K562 (cell line): ENCODE results near the gene ANAPC10. TPM values are rescaled to one million over a fixed set of nuclear protein-coding genes. Genes with fewer than 3 reads are reported as not detected.

Experiments used
- ATAC-seq: fragments of 200-7000 bp; cut with Tn5 transposase; 3 replicates; pipeline ENCODE4 v1.9.1; 2020; ENCODE audit warnings: moderate library complexity
- BruUV-seq: library from RNA; stranded (reverse); fragments of 400-500 nt; replicated peaks from 2 replicates; lab custom pipeline; 2021; lab: Mats Ljungman, UMichigan
- CTCF ChIA-PET: fragments of 300-600 bp; formaldehyde crosslinking; extraction: SDS; loops from one replicate; lab custom pipeline; 2021; ENCODE audit warnings: low intra/inter-chr PET ratio; lab: Yijun Ruan, JAX
- POLR2A ChIA-PET: fragments of 300-600, 350-650 bp; sonication (Branson Sonifier 250); formaldehyde crosslinking; extraction: SDS; loops from one replicate; lab custom pipeline; 2021; ENCODE audit warnings: antibody characterized with exemption, inconsistent platforms; lab: Yijun Ruan, JAX
- DNase-seq, 4 experiments: peaks; one replicate each; pipeline versions ENCODE4 v3.0.0 to v3.0.0-alpha.2; 2011 to 2018; ENCODE audit warnings: low spot score in 3 of 4, mixed read lengths in 3 of 4; ENCODE audit errors: extremely low read depth in 1 of 4
- FAIRE-seq: peaks from 2 replicates; lab custom pipeline; 2011; peaks lifted over from hg19 to GRCh38; lab: Jason Lieb, UNC
- H2AFZ ChIP-seq: 2 replicates; pipeline ENCODE4 v1.6.0; 2011; ENCODE audit warnings: low read depth, low read length, control low read depth, inconsistent platforms
- H3K27ac ChIP-seq: fragments of 200-600 bp; 3 replicates; pipeline ENCODE4 v1.8.0; 2011; ENCODE audit warnings: low read depth, mild to moderate bottlenecking, control low read depth, inconsistent platforms, low read length, moderate library complexity, mixed read lengths; ENCODE audit errors: extremely low read depth
- H3K27me3 ChIP-seq, 2 experiments: fragments of 300-600 bp in 1 of 2; 2 replicates in 1 of 2; 3 replicates in 1 of 2; pipeline versions ENCODE4 v1.6.0 to v1.8.0; 2011; ENCODE audit warnings: inconsistent platforms in 2 of 2, low read length in 2 of 2, mild to moderate bottlenecking in 1 of 2, mixed read lengths in 1 of 2, moderate library complexity in 1 of 2; ENCODE audit not compliant: control insufficient read depth in 2 of 2, insufficient read depth in 2 of 2
- H3K36me3 ChIP-seq: fragments of 300-600 bp; 3 replicates; pipeline ENCODE4 v1.8.0; 2011; ENCODE audit warnings: mild to moderate bottlenecking, low read length, inconsistent platforms; ENCODE audit not compliant: control insufficient read depth, insufficient read depth
- H3K4me1 ChIP-seq, 2 experiments: fragments of 200-600 bp in 1 of 2; replicated peaks in 1 of 2; 2 replicates in 1 of 2; 3 replicates in 1 of 2; pipeline versions ENCODE4 v1.5.1 to v1.8.0; 2011; ENCODE audit warnings: inconsistent platforms in 2 of 2, low read length in 2 of 2, mild to moderate bottlenecking in 1 of 2, mixed read lengths in 1 of 2, moderate library complexity in 1 of 2; ENCODE audit not compliant: control insufficient read depth in 2 of 2, insufficient read depth in 2 of 2
- H3K4me2 ChIP-seq: 2 replicates; pipeline ENCODE4 v1.6.1; 2011; ENCODE audit warnings: low read length, control low read depth, inconsistent platforms, mixed read lengths; ENCODE audit not compliant: insufficient read depth
- H3K4me3 ChIP-seq: fragments of 200-600 bp; sonication (generic), shearing (Covaris generic); 2 replicates; pipeline ENCODE4 v1.5.1; 2016; ENCODE audit warnings: control low read depth, inconsistent platforms
- H3K79me2 ChIP-seq: fragments of 200-600 bp; 3 replicates; pipeline ENCODE4 v1.8.0; 2011; ENCODE audit warnings: low read length, inconsistent platforms; ENCODE audit not compliant: control insufficient read depth, insufficient read depth
- H3K9ac ChIP-seq, 2 experiments: 2 replicates each; pipeline versions ENCODE4 v1.6.0 to v1.6.1; 2011; ENCODE audit warnings: low read depth in 2 of 2, low read length in 2 of 2, control low read depth in 1 of 2, inconsistent platforms in 1 of 2, mild to moderate bottlenecking in 1 of 2, mixed read lengths in 1 of 2; ENCODE audit not compliant: insufficient read depth in 1 of 2
- H3K9me1 ChIP-seq: one replicate; pipeline ENCODE4 v1.6.0; 2011; ENCODE audit warnings: inconsistent platforms, mild to moderate bottlenecking, low read length, moderate library complexity; ENCODE audit not compliant: control insufficient read depth, insufficient read depth
- H3K9me3 ChIP-seq: replicated peaks from 2 replicates; pipeline ENCODE4 v1.5.1; 2011; ENCODE audit warnings: low read depth, low read length, inconsistent platforms; ENCODE audit not compliant: control insufficient read depth, insufficient read depth
- H4K20me1 ChIP-seq: replicated peaks from 2 replicates; pipeline ENCODE4 v1.6.1; 2011; ENCODE audit warnings: low read length, inconsistent platforms, mixed read lengths; ENCODE audit not compliant: control insufficient read depth, insufficient read depth
- E2F3 ChIP-seq: fragments of 250-450 bp; sonication (Bioruptor Pico); IDR thresholded peaks from 2 replicates; pipeline ENCODE4 v1.4.0; 2020; ENCODE audit warnings: mild to moderate bottlenecking
- HMG20B ChIP-seq: fragments of 250-450 bp; sonication (Bioruptor Pico); IDR thresholded peaks from 2 replicates; pipeline ENCODE4 v1.5.0; 2021; ENCODE audit warnings: mild to moderate bottlenecking
- L3MBTL2 ChIP-seq: fragments of 450-650 bp; IDR thresholded peaks from 2 replicates; pipeline ENCODE4 v1.6.1; 2016; ENCODE audit warnings: mild to moderate bottlenecking, moderate library complexity
- MCM2 ChIP-seq: fragments of 450-650 bp; IDR thresholded peaks from 2 replicates; pipeline ENCODE4 v1.6.1; 2017; ENCODE audit warnings: low read depth, mild to moderate bottlenecking
- MIER1 ChIP-seq: fragments of 450-650 bp; IDR thresholded peaks from 2 replicates; pipeline ENCODE4 v1.6.1; 2016; ENCODE audit warnings: antibody characterized with exemption, mild to moderate bottlenecking, low read depth
- PHTF2 ChIP-seq: fragments of 250-450 bp; sonication (Bioruptor Pico); IDR thresholded peaks from 2 replicates; pipeline ENCODE4 v1.5.0; 2021; ENCODE audit warnings: mild to moderate bottlenecking
- RBM22 ChIP-seq: fragments of 200-400 bp; formaldehyde crosslinking; IDR thresholded peaks from 2 replicates; pipeline ENCODE4 v1.6.1; 2018; ENCODE audit warnings: low read length, low read depth; ENCODE audit not compliant: poor library complexity, severe bottlenecking
- SIN3A ChIP-seq, 2 experiments: fragments of 150-350 bp in 1 of 2; IDR thresholded peaks; 2 replicates each; pipeline ENCODE4 v1.6.1; 2011 to 2016; ENCODE audit warnings: borderline replicate concordance in 2 of 2, low read depth in 2 of 2, low read length in 2 of 2, mild to moderate bottlenecking in 2 of 2, moderate library complexity in 2 of 2; ENCODE audit not compliant: control insufficient read depth in 1 of 2
- TAF15 ChIP-seq: fragments of 200-400 bp; formaldehyde crosslinking; IDR thresholded peaks from 2 replicates; pipeline ENCODE4 v1.6.1; 2017; ENCODE audit warnings: mild to moderate bottlenecking, low read depth, low read length, moderate library complexity
- TBP ChIP-seq: optimal IDR thresholded peaks from 2 replicates; pipeline ENCODE3; 2011; ENCODE audit warnings: low read depth, low read length, improper control_type of control experiment
- ZNF239 ChIP-seq: fragments of 250-450 bp; sonication (Bioruptor Pico); IDR thresholded peaks from 2 replicates; pipeline ENCODE4 v1.4.0; 2020; ENCODE audit warnings: mild to moderate bottlenecking
- ZNF41 ChIP-seq: fragments of 250-450 bp; sonication (Bioruptor Pico); conservative IDR thresholded peaks from 2 replicates; pipeline ENCODE4 v1.4.0; 2020; ENCODE audit warnings: mild to moderate bottlenecking
- ZNF699 ChIP-seq: fragments of 250-450 bp; sonication (Bioruptor Pico); IDR thresholded peaks from 2 replicates; pipeline ENCODE4 v1.8.0; 2021; ENCODE audit warnings: mild to moderate bottlenecking, moderate library complexity; ENCODE audit not compliant: insufficient replicate concordance
- WGBS: fragments of 100-300 bp; shearing (Covaris generic); methylation state at CpG from one replicate; pipeline ENCODE4 v1.1.6; 2016; ENCODE audit warnings: low coverage, mixed read lengths; ENCODE audit not compliant: insufficient coverage; ENCODE audit errors: missing lambda C conversion rate; 5-methylcytosine and 5-hydroxymethylcytosine counted together
- in situ Hi-C: fragments of 300-500 bp; cut with MboI; formaldehyde crosslinking; loops from 4 replicates; pipeline ENCODE4 v1.15.0; 2018; ENCODE audit warnings: inconsistent platforms, mixed read lengths
- intact Hi-C: fragments of 100-400 bp; cut with micrococcal nuclease; formaldehyde crosslinking; loops from 2 replicates; pipeline ENCODE4 v1.14.2; 2022
- polyA plus RNA-seq, 8 experiments: library from polyadenylated mRNA; depleted of rRNA in 4 of 8; stranded (reverse) in 5 of 8; unstranded in 3 of 8; fragments of >200 nt; fragmentation: Nextera tagmentation in 2 of 8; fragmentation: Illumina TruSeq in 1 of 8; extraction: Ambion mirVana in 2 of 8; extraction: Trizol in 1 of 8; gene quantifications; 2 replicates each; pipeline versions ENCODE4 v1.2.1 to v1.2.3, GENCODE V29; 2011 to 2014; ENCODE audit warnings: inconsistent platforms in 1 of 8, missing spikeins in 1 of 8
- total RNA-seq, 7 experiments: library from RNA; depleted of rRNA in 6 of 7; stranded (reverse); fragments of >200 nt in 6 of 7; fragmentation: Illumina TruSeq in 2 of 7; extraction: Trizol in 2 of 7; gene quantifications; 2 replicates each; pipeline versions ENCODE4 v1.2.1 to v1.2.3, GENCODE V29; 2011 to 2021; ENCODE audit warnings: low replicate concordance in 1 of 7
- TF ChIP-seq, protein P1 (sequence below): fragments of 450-650 bp; formaldehyde crosslinking; IDR thresholded peaks from 2 replicates; pipeline ENCODE4 v1.4.0; 2020; ENCODE audit warnings: mild to moderate bottlenecking, moderate library complexity
- TF ChIP-seq, protein P2 (sequence below): fragments of 450-650 bp; IDR thresholded peaks from one replicate; pipeline ENCODE4 v1.6.1; 2018; ENCODE audit warnings: mild to moderate bottlenecking, moderate library complexity; ENCODE audit not compliant: partially characterized antibody

The ANAPC10 gene
- total and polyA plus RNA-seq, 9 of the 15 experiments (the other 6 are each of a cell fraction or from before 2014, with no cell fraction given) = 31.0 to 96.2 (median 60.3) TPM

DNA sequence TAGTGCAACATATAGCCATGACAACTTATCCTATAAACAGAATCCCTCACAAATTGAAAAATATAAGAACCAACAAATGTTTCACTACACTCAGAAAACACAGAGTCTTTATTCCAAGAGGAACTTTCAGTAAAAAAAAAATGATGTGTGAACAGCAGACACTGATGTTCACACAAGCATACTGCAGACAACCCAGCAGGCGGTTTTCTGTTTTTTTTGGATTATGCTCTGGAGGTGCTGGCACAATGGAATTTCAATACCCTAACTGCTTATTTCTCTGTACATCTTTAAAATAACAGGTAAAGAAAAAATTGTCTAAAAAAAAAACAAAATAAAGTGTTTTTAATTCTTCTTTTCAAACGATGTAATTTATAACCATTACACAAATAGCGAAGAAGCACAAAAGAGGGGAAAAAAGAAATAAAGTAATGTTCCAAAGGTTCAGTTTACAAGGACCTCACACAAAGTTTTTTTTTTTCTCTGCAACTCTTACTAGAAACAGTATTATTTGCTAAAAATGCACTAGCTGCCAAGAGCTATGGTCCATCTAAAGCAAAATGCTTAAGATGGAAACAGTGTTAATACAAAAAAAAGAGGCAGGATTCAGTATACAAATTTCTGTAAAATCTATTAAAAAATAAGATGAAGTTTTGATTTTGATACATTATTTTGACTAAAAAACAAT is 55.3 kb downstream of the ANAPC10 start:
- ChIA-PET CTCF (no interaction called here), POLR2A (no interaction called here)
- intact Hi-C loops = no loop called here

DNA sequence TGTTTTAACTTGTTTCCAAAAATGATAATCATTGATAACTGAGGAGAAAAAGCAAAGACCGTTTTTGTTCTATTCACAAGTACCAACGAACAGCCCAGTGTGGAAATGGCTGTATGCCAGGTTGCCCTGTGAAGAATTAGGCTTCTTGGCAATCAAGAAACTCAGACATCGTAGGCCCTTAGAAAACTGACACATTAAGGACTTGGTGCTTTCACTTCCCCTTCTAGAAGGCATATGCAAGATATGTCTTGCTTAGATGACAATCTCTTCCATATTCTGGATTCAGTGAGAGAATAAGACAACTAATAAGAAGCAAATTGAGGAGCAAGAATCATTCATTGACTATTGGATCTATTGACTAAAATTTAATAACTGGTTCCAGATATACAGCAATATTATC is 56.6 kb downstream of the ANAPC10 start:
- Histone ChIP-seq H3K4me3 (no peak overlapping the region), H3K9me1 (no peaks in the 10 kb centered on the region), H3K9ac (no peak overlapping the region), H3K27ac (no peak overlapping the region), H3K27me3 (no peaks in the 10 kb centered on the region), H3K4me1 (no peaks in the 10 kb centered on the region), H4K20me1 (no peaks in the 10 kb centered on the region), H3K79me2 (peaks cover 1% of the 10 kb centered on the region; the same call in 1 of the 3 replicates), H2AFZ (no peak overlapping the region), H3K9me3 (no peaks in the 10 kb centered on the region), H3K4me2 (no peak overlapping the region), H3K36me3 (peaks cover 6% of the 10 kb centered on the region; the same call in 1 of the 3 replicates)
- no peak for ATAC-seq
- FAIRE-seq = no peak
- CTCF ChIA-PET = no interaction called here
- intact Hi-C loops = no loop called here
- no peak for DNase-seq
- no TSS peak for BruUV-seq
- in situ Hi-C loops = no loop called here
- no peak for TF ChIP-seq RBM22
- no peak for TF ChIP-seq TAF15
- no peak for TF ChIP-seq ZNF699 (CRISPR knock-in tag)
- TF ChIP-seq, protein P1, sequence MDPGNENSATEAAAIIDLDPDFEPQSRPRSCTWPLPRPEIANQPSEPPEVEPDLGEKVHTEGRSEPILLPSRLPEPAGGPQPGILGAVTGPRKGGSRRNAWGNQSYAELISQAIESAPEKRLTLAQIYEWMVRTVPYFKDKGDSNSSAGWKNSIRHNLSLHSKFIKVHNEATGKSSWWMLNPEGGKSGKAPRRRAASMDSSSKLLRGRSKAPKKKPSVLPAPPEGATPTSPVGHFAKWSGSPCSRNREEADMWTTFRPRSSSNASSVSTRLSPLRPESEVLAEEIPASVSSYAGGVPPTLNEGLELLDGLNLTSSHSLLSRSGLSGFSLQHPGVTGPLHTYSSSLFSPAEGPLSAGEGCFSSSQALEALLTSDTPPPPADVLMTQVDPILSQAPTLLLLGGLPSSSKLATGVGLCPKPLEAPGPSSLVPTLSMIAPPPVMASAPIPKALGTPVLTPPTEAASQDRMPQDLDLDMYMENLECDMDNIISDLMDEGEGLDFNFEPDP (CRISPR knock-in tag) = no peak
- no peak for TF ChIP-seq SIN3A (IDR thresholded peaks at IDR 0.05; ENCODE audit: borderline replicate concordance in 2 of 2, control insufficient read depth in 1 of 2, low read depth in 2 of 2, low read length in 2 of 2)
- TF ChIP-seq MCM2 = no peak
- TF ChIP-seq ZNF41 = no peak
- TF ChIP-seq ZNF239 (CRISPR knock-in tag) = no peak
- TF ChIP-seq HMG20B = no peak
- no peak for TF ChIP-seq L3MBTL2
- TF ChIP-seq E2F3 (CRISPR knock-in tag) = no peak
- TF ChIP-seq, all 486 proteins: peak for 0
- POLR2A ChIA-PET = no interaction called here
- WGBS = 64% methylated on average over 3 of the region's 3 CpGs

More for the DNA sequence above, 55.3 kb downstream of the ANAPC10 start:
- H3K9ac ChIP-seq = no peak overlapping the region
- H3K79me2 ChIP-seq = peaks cover 6% of the 10 kb centered on the region; the same call in 2 of the 3 replicates
- FAIRE-seq (no peak), DNase-seq (no peak), ATAC-seq (no peak)
- WGBS = 87% methylated on average over 3 of the region's 3 CpGs
- no TSS peak for BruUV-seq
- H4K20me1 ChIP-seq = no peaks in the 10 kb centered on the region
- no peaks in the 10 kb centered on the region for H3K27me3 ChIP-seq
- H3K36me3 ChIP-seq = peaks cover 6% of the 10 kb centered on the region; the same call in 1 of the 3 replicates
- H3K4me3 ChIP-seq = no peak overlapping the region
- H2AFZ ChIP-seq = no peak overlapping the region
- H3K9me3 ChIP-seq = no peaks in the 10 kb centered on the region
- no peak overlapping the region for H3K4me2 ChIP-seq
- no peaks in the 10 kb centered on the region for H3K9me1 ChIP-seq
- in situ Hi-C loops = no loop called here
- peaks cover 0 to 3% of the 10 kb centered on the region in 2 experiments; a peak in 3 of 5 replicates for H3K4me1 ChIP-seq
- H3K27ac ChIP-seq = no peak overlapping the region
- TF ChIP-seq TBP (no peak), MIER1 (no peak), PHTF2 (no peak)
- TF ChIP-seq, protein P2, sequence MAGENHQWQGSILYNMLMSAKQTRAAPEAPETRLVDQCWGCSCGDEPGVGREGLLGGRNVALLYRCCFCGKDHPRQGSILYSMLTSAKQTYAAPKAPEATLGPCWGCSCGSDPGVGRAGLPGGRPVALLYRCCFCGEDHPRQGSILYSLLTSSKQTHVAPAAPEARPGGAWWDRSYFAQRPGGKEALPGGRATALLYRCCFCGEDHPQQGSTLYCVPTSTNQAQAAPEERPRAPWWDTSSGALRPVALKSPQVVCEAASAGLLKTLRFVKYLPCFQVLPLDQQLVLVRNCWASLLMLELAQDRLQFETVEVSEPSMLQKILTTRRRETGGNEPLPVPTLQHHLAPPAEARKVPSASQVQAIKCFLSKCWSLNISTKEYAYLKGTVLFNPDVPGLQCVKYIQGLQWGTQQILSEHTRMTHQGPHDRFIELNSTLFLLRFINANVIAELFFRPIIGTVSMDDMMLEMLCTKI = no peak
